ENCODE measurements around the gene CRTC2.
"Not testable (repeated sequence)": the region's sequence is repeated elsewhere in the genome, so short reads cannot be mapped to it uniquely, and the experiment has no call there.

CRTC2 gene

GRCh38 chr1:153928791-153929341 lies 29.5 kb downstream of the CRTC2 start:
- no peak for DNase-seq (ENCODE audit: low read depth)

DNA sequence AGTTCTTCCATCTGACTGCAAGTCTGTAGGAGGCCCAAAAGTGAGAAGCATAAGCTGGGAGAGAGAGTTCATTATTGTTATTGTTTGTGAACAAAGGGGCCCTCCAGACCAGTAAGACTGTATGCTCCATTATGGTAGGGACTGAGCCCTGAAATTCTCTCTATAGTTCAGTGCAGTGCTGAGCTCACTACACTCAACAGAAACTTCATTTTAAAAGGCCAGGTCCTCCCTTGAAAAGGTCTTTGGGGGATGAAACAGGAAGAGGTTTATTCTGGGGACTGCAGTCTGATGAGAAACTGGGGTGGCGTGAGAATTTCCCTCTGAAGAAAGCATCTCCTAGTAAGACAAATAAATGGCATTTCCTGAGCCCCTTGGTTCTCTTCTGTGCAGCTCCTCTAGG lies 30.2 kb downstream of the CRTC2 start:
- DNase-seq (ENCODE audit: low read depth) = no peak

- no peak for DNase-seq (ENCODE audit: low read depth)
Measured at GRCh38 chr1:153926405-153926804, 32.0 kb downstream of the CRTC2 start.

DNA sequence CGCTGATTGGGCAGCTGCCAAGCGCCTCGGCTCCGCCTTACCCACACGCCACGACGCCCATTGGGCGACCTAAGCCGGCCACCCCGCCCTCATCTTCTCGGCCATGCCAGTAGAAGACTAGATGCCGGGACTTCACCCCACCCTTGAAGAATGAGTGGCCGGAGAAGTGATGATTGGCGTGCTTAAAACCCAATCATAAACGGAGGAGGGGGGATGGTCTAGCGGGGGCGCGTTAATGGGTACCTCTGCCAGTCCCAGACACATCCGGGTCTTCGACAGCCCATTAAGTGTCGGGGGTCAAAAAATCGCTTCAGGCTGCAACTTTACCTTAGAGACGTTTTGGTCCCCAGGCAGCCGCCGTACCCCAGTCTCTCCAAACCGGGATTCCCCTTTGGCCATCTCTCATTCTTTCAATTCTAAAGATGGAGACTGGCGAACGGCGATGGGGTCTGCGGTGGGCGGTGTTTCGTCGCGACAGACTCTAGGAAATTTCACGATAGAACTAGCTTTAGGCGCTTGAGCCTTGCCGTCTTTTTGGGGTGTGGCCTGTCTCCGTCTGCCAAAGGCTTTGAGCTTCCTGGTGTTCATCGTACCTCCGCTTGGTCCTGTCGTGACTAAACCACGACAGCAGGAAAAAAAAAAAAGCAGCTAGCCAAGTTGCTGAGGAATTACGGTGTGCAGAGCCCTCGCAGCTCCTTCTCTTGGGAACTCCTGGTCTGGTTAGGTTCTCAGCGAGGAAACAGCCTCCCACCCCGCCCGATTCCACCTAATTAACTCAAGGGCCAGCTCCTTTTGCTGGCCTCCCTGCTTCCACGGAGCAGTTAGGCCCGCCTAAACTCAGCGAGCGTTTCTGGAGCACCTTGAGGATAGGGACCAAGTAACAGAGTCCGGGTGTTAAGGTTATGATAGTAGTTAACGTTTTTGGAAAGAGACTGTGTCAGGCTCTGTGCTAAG lies 35.2 kb downstream of the CRTC2 start, which contains the start of gene GATAD2B:
Gene GATAD2B (minus strand): TSS at position 1 of the 954 bp plus-strand sequence. CDS start 94,625 bp downstream, outside the sequence.
- DNase-seq (ENCODE audit: low read depth) = peak; percentile 99

GRCh38 chr1:153922076-153922971 lies 36.1 kb downstream of the CRTC2 start:
- DNase-seq (ENCODE audit: low read depth) = no peak

DNA sequence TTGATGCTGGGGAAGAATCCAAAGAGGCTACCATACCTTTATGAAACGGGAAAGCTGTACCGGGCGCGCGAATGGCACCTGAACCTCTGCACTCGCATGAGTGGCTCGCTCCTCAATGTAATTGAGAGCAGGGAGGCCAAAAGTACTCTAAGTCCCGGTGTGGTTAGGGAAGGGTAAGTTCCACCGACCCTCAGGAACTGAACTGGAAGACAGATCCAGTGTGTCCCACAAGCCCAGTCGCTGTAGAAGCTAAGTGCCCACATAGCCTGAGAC lies 36.7 kb downstream of the CRTC2 start:
- DNase-seq (ENCODE audit: low read depth) = no peak

DNA sequence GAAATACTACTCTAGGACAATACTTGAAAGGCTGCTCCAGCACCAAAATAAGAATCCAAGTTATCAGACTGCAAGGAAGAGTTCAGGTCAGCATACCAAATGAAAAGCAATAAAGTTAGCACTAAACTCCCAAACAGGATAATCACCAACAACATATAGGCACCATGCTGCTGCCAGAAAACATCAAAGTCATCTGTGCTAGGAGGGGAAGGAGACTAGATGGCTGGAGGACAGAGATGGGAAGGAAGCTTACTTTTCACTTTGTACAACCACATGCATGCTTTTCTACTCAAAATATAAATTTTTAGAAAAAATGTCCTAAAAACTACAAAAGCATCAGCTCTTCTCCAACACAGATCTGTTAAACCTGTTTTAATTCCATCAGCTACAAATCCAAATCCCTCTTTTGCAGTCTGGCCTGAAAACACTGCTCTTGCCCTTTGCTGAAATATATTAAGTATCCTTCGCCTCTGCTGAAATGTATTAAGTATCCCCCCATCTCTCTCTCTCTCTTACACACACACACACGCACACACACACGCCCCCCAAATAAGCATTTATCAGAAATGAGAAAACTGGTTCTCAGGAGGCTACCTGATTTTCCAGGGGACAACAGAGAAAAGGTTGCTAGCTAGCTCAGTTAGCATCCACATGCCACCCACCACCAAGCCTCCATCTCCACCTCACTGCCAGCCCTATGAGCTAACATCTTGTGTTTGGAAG lies 37.2 kb downstream of the CRTC2 start:
- no peak for DNase-seq (ENCODE audit: low read depth)

- DNase-seq (ENCODE audit: low read depth) = no peak
Measured at GRCh38 chr1:153919876-153920852, 38.2 kb downstream of the CRTC2 start.

DNA sequence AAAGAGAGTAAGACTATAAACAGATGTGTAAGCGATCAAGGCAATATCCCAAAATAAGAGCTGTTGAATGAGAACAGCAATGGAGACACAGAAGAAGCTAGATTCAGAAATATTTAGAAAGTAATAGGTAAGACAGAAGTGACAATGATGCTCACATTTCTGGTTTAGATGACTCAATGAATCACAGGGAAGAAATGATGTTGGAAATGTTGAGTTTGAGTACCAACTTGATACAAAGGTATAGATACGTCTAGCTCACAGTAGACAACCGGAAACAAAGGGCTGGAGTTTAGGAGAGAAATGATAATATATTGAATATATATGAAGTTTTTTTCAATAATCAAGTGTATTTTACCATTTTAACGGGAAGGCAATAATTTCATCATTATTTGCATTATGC lies 42.1 kb downstream of the CRTC2 start:
- DNase-seq (ENCODE audit: low read depth) = no peak

- no peak for DNase-seq (ENCODE audit: low read depth)
Measured at GRCh38 chr1:153912349-153912748, 46.1 kb downstream of the CRTC2 start.

GRCh38 chr1:153910560-153910959 lies 47.9 kb downstream of the CRTC2 start:
- DNase-seq (ENCODE audit: low read depth) = not testable (repeated sequence)

GRCh38 chr1:153908071-153908470 lies 50.3 kb downstream of the CRTC2 start:
- DNase-seq (ENCODE audit: low read depth) = no peak

DNA sequence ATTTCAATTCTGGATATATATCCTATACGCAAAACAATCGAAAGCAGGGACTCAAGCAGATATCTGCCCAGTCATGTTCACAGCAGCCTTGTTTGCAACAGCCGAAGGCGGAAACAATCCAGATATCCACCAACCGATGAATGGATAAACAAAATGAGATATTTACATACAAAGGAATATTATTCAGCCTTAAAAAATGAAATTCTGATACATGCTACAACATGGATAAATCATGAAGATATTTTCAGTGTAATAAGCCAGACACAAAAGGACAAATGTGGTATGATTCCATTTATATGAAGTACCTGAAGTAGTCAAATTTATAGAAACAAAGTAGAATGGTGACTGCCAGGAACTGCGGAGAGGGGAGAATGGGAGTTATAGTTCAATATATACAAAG lies 51.3 kb downstream of the CRTC2 start:
- DNase-seq (ENCODE audit: low read depth) = no peak

DNA sequence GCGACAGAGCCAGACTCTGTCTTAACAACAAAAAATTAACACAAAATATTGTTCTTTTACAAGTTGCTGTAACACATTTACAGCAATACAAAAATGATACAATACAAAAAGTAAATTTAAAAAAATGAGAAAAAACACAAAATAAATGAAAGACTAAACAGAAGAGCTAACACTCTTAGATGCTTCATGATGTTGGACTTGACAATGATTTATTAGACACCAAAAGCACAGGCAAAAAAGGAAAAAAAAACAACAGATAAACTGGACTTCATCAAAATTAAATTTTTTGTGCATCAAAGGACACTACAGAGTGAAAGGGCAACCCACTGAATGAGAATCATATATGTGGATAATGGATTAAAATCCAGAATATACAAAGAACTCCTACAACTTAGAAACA lies 52.0 kb downstream of the CRTC2 start:
- no peak for DNase-seq (ENCODE audit: low read depth)

GRCh38 chr1:153905908-153906307 lies 52.5 kb downstream of the CRTC2 start:
- DNase-seq (ENCODE audit: low read depth) = not testable (repeated sequence)

DNA sequence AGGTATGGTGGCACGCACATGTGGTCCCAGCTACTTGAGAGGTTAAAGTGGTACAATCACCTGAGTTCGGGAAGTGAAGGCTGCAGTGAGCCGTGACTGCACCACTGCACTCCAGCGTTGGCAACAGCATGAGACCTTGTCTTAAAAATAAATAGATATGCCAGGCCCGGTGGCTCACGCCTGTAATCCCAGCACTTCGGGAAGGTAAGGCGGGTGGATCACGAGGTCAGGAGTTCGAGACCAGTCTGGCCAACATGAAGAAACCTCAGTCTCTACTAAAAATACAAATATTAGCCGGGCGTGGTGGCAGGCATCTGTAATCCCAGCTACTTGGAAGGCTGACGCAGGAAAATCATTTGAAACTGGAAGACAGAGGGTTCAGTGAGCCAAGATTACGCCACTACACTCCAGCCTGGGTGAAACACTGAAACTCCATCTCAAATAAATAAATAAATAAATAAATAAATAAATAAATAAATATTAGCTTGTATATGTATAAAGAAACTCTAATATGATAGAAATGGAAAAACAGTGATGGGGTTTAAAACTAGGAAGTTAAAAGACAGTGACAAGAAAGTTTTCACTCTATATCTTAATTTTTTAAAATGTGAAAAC lies 54.5 kb downstream of the CRTC2 start:
- no peak for DNase-seq (ENCODE audit: low read depth)

- no peak for DNase-seq (ENCODE audit: low read depth)
Measured at GRCh38 chr1:153899509-153899908, 58.9 kb downstream of the CRTC2 start.
